Measurements from ENCODE around the gene DUOX2. TPM values are rescaled to one million over a fixed set of nuclear protein-coding genes. Genes with fewer than 3 reads are reported as not detected.
A peak's percentile ranks its signal among the peaks of the same experiment; 100 is the strongest.

Gene DUOX2
- total and polyA plus RNA-seq, 2 of the 8 experiments (the other 6 are each of a cell fraction or from before 2014, with no cell fraction given): 0.08 TPM; not detected in 1

- CTCF ChIA-PET (ENCODE audit: partially characterized antibody): interaction anchor here (1.1 to 3.4 kb wide), 2 partner anchors 10 to 29 kb away, joined by 5 to 27 read pairs; no protein-coding TSS in a partner anchor
- Histone ChIP-seq H2AFZ (ENCODE audit: low read length) (no peak overlapping the region), H4K20me1 (replicated peaks in 1 of 2; ENCODE audit: control insufficient read depth in 1 of 2, insufficient read depth in 2 of 2, low read length in 2 of 2) (no peaks in the 10 kb centered on the region)
These were observed 38.2 kb upstream of the DUOX2 start for GRCh38 chr15:45151998-45152828.

More at GRCh38 chr15:45151998-45152828, 38.2 kb upstream of the DUOX2 start:
- H3K79me1 ChIP-seq (ENCODE audit: low read depth, low read length): no peaks in the 10 kb centered on the region
- no peak overlapping the region for H3K27ac ChIP-seq (ENCODE audit: low read depth, low read length)
- no peak overlapping the region for H2BK20ac ChIP-seq (ENCODE audit: low read length)
- no peak overlapping the region; the same call in 1 of the 2 replicates for H3K18ac ChIP-seq (ENCODE audit: extremely low read depth, low read length)
- no peak overlapping the region for H3K4me2 ChIP-seq (ENCODE audit: insufficient read depth in 1 of 2, low read depth in 2 of 2, low read length in 2 of 2)
- no peak overlapping the region for H2BK12ac ChIP-seq (ENCODE audit: low read depth, low read length)
- DNase-seq (ENCODE audit: low read depth in 1 of 2, low spot score in 2 of 2): no peak
- no peaks in the 10 kb centered on the region for H3K23me2 ChIP-seq (ENCODE audit: low read depth, low read length)
- peaks cover 0 to 2% (median 0%) of the 10 kb centered on the region in 4 experiments; a peak in 2 of 7 replicates for H3K27me3 ChIP-seq (replicated peaks in 1 of 4; ENCODE audit: control insufficient read depth in 3 of 4, extremely low read depth in 1 of 4, insufficient read depth in 3 of 4, low read length in 3 of 4)
- no peaks in the 10 kb centered on the region; a peak in 1 of 7 replicates for H3K4me1 ChIP-seq (replicated peaks in 1 of 4; ENCODE audit: control insufficient read depth in 3 of 4, insufficient read depth in 4 of 4, low read length in 3 of 4)
- H3K9ac ChIP-seq (replicated peaks in 1 of 4; ENCODE audit: extremely low read depth in 1 of 4, low read depth in 3 of 4, low read length in 3 of 4): no peak overlapping the region
- H3K14ac ChIP-seq (ENCODE audit: insufficient read length): no peak overlapping the region
- no peak overlapping the region for H2BK15ac ChIP-seq (ENCODE audit: low read length)
- no peak for TF ChIP-seq MAFK (IDR thresholded peaks at IDR 0.05; ENCODE audit: low read depth, low read length)
- TF ChIP-seq MAX (IDR thresholded peaks at IDR 0.05): peak; percentile 32; the same call in 1 of the 2 replicates
- peak; percentile 25; the same call in 1 of the 2 replicates for TF ChIP-seq E2F6 (IDR thresholded peaks at IDR 0.05)
- TF ChIP-seq EP300 (IDR thresholded peaks at IDR 0.05; ENCODE audit: borderline replicate concordance in 1 of 2, low read depth in 2 of 2, low read length in 2 of 2): no peak
- no peak for TF ChIP-seq RBBP5 (IDR thresholded peaks at IDR 0.05; ENCODE audit: borderline replicate concordance, low read depth, low read length)
- H2AK5ac ChIP-seq (ENCODE audit: low read depth, low read length): no peak overlapping the region
- H3K79me2 ChIP-seq (ENCODE audit: control insufficient read depth in 1 of 2, insufficient read depth in 2 of 2, low read length in 2 of 2): no peaks in the 10 kb centered on the region
- POLR2A ChIA-PET (ENCODE audit: partially characterized antibody): interaction anchor here (1.6 kb wide), 1 partner anchor 34 kb away, joined by 4 read pairs; no protein-coding TSS in a partner anchor
- H3K4me3 ChIP-seq (ENCODE audit: extremely low read depth in 1 of 4, insufficient read depth in 2 of 4, low read depth in 3 of 4, low read length in 4 of 4): no peak overlapping the region
- H3K56ac ChIP-seq (replicated peaks; ENCODE audit: insufficient read length, low read depth, low read length): no peak overlapping the region
- H3K9me3 ChIP-seq (ENCODE audit: insufficient read depth in 2 of 2, low read depth in 1 of 2, low read length in 1 of 2): no peaks in the 10 kb centered on the region
- 92% methylated on average over 36 of the region's 36 CpGs; no CpG with 5 or more reads in 1 of the 2 experiments for WGBS, 2 experiments (ENCODE audit: extremely low coverage in 1 of 2, insufficient coverage in 1 of 2, insufficient read length in 1 of 2, insufficient replicate concordance in 2 of 2, low coverage in 1 of 2, low lambda C conversion rate in 2 of 2, missing lambda C conversion rate in 1 of 2)
- no peak overlapping the region for H3K23ac ChIP-seq (ENCODE audit: insufficient read length)
- no peak overlapping the region for H3K4ac ChIP-seq (replicated peaks; ENCODE audit: insufficient read length, low read depth, low read length)
- no peak overlapping the region for H4K91ac ChIP-seq (replicated peaks; ENCODE audit: insufficient read length, low read length)
- FAIRE-seq: no peak
- no peaks in the 10 kb centered on the region for H3K36me3 ChIP-seq (ENCODE audit: control insufficient read depth in 2 of 4, insufficient read depth in 4 of 4, low read length in 3 of 4)
- H4K5ac ChIP-seq (ENCODE audit: insufficient read length, low read depth, low read length): no peak overlapping the region
- no peak overlapping the region for H2BK5ac ChIP-seq (ENCODE audit: low read depth, low read length)
- no peak overlapping the region for H4K8ac ChIP-seq (ENCODE audit: extremely low read depth, insufficient read depth, low read length)
- no peak overlapping the region for H2BK120ac ChIP-seq (replicated peaks; ENCODE audit: low read depth, low read length)
